Right renal pelvis (tissue), 4 donors: ENCODE measurements around the gene PRKAG2. TPM values are rescaled to one million over a fixed set of nuclear protein-coding genes. Genes with fewer than 3 reads are reported as not detected.
"Not testable (repeated sequence)": the region's sequence is repeated elsewhere in the genome, so short reads cannot be mapped to it uniquely, and the experiment has no call there.

Source experiments
- DNase-seq, 4 donors: peaks; one replicate each; pipeline ENCODE4 v3.0.0-alpha.2; 2013; ENCODE audit warnings: low read depth in 4 of 4, low spot score in 3 of 4, missing footprints in 1 of 4
- polyA plus RNA-seq, 4 donors: library from polyadenylated mRNA; unstranded; fragments of 120-200 nt; gene quantifications; one replicate each; pipeline ENCODE4 v1.2.1, GENCODE V29; 2013; ENCODE audit not compliant: insufficient read length in 4 of 4

Gene PRKAG2
- polyA plus RNA-seq, 4 donors: 27.5 to 33.8 (median 30.2) TPM

DNA sequence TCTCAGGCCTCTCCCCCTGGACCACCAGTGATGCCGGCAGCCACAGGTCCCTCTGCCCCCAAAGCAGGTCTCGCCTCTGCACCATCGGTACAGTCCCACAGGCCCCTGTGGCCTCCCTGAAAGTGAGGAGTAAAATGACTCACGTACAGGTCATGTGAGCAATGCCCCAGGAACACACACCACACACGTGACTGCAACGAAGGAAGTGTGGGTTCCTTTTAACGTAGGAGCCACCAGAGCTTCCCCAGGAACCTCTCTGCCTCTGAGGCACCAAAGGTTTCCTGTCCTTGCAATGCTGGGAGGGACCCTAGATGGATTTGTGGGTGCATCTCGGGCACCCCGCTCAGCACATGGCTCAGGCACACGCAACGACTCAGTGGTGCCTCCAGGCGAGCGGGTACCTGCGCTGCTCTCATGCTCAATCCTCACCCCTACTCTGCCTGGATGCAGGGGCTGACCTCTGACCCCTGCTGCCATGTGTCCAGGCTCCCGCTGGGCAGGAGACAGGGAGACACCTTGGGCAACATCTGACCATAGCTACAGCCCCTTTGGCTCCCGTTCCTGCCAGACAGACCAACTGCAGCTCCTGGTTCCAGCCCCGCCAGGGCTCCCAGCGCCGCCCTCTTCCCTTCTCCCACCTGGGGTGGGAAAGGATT is 120.7 kb downstream of the PRKAG2 start:
- DNase-seq: no peak

- DNase-seq: no peak
Observed at GRCh38 chr7:151755131-151755801, 121.6 kb downstream of the PRKAG2 start.

GRCh38 chr7:151754688-151755130 is 122.2 kb downstream of the PRKAG2 start:
- DNase-seq: no peak

DNA sequence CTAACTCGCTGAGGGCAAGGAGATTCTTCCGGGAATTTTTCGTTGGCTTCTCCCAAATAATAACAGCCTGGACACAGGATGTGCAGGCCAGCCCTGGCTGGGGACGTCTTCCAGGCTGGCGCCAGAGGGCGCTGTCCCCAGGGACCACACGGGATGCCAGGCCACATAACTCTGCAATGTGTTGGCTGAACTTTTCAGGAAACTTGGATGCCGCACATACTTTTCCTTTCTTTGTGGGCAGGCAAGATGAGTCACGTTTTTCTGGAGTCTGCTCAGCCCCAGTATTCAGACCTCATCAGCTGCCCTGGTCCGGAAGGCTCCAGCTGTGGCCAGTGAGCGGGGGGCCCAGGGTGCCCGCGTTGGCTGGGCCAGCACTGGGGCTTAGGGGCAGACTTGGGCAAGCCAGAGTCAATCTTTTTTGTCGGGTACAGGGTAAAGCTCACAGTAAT is 122.7 kb downstream of the PRKAG2 start:
- peak in 2 of 4 donors; percentile 50 to 59 for DNase-seq

GRCh38 chr7:151752816-151753595 is 123.9 kb downstream of the PRKAG2 start:
- DNase-seq: no peak

- no peak for DNase-seq
Observed at GRCh38 chr7:151752037-151752436, 124.9 kb downstream of the PRKAG2 start.

DNA sequence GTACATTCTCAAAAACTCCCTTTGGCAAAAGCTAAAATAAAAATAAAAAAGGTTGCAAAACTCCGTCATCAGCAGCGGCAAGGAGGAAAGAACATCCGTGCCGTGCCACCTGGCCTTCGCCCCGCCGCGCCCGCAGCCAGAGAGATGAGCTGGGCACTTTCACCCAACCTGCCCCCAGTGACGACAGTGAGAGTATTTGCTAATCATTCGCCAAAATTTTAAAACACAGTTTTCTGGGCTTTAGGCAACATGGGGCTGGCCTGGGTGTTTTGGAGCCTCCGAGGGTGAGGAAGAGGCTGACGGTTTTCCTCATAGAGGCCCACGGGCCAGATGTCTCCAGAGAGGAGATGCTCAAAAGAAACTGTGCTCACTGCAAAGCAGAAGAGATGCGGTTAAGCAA is 128.2 kb downstream of the PRKAG2 start:
- no peak for DNase-seq

- not testable (repeated sequence) for DNase-seq
Observed at GRCh38 chr7:151748021-151748420, 128.9 kb downstream of the PRKAG2 start.

DNA sequence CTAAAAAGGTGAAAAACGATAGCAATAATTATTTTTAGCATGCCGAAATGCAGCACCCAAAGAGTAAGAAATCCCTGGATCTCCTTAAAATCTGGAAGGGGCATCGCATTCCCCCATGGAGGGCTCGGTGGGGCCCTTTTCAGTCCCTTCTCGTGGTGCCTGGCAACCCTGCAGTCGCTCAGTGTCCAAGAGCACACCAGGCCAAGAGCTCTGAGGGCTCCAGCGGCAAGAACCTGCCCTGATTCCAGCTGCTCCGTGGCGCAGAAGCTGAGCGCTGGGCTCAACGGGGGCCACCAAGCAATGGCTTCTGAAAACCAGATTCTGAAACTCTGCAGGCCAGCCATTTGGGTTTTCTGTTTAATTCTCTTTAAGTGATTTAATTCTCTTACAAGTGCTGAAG is 131.2 kb downstream of the PRKAG2 start:
- no peak for DNase-seq

DNA sequence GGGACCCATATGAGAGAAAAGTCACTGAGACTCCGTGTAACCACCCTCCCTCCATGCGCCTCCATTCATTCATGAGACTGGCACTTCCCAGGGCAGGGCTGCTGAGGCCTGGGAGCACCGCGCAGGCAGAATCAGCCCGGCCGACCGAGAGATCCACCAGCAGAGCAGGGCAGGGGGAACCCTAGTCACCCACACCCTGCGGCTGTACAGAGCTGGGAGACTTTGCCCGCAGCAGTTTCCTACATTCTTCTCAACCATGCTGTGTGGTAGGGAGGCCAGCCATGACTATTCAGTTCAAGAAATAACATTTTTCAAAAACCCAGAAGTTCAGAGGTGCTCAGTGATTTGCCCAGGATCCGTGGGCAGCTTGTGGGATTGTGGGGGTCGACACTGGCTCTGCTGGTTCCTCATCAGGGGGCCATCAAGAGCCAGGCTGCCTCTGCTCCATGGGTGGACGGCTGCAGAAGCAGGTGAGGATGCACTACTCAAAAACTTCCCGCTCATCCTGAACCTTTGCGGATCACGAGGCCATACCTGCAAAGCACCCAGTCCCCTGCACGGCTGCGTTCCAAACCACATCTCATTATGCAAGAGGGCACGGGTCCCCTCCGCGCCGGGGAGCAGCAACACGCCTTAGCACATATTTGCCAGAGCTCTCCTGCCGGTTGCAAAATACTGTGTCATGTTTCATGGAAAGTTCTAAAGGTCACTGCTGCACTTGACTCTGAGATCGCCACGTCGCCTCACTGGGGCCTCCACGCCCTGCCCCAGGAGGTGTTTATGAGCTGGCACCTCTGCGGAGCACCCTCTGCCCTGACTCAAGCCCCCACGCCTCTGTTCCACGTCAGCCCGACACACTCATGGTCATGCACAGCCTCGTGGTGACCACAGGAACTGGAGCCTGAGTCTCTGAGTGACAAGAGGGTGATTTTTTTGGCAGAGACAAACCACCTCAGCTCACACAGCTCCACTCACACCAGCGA is 132.0 kb downstream of the PRKAG2 start:
- no peak for DNase-seq

DNA sequence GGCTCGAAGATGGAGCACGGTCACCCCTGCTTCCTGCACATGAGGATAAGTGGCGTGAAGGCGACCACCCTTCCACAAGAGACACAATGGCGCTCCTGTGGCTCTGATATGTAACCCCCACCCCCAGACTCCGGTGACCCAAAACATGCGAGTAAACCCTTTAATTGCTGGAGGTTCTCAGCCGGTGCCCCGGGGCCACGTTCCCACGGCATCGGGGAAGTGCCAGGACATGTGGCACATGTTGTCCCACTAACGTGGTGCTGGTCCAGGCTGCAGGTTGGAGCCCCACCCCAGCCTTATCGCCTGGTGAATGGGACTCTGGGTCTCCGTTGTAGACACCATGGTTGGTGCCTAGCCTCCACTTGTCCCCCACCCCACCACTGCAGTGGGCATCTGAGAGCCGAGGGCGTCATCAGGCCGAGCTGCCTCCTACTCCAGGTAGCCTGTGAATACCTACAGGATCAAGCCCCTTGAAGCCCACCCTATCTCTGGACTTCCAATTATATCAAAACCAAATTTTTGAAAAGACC is 132.8 kb downstream of the PRKAG2 start:
- no peak for DNase-seq

DNA sequence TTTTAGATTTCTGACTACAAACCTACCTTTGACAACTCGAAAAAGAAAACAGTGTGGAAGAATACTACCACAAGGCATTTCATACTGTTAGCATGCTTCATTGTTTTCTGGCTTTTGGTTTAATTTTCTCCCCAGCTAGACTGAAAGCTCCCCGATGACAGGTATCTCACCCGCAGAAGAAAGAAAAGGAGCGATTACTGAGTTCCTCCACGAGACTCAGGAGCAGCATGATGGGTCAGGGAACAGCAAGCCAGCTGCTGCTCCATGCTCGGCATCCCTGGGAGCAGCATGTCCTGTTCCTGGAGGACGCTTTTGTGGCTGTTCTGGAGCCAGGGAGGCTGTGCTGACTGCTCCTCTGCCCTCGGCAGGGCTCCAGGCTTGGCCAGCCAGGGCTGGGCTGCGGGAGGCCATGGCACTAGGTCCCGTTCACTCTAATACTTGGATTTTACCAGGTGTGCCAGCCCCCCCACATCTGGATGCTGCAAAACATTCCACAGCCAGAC is 133.4 kb downstream of the PRKAG2 start:
- no peak for DNase-seq

- no peak for DNase-seq
Observed at GRCh38 chr7:151742713-151743480, 134.0 kb downstream of the PRKAG2 start.

GRCh38 chr7:151741585-151741984 is 135.3 kb downstream of the PRKAG2 start:
- DNase-seq: no peak

DNA sequence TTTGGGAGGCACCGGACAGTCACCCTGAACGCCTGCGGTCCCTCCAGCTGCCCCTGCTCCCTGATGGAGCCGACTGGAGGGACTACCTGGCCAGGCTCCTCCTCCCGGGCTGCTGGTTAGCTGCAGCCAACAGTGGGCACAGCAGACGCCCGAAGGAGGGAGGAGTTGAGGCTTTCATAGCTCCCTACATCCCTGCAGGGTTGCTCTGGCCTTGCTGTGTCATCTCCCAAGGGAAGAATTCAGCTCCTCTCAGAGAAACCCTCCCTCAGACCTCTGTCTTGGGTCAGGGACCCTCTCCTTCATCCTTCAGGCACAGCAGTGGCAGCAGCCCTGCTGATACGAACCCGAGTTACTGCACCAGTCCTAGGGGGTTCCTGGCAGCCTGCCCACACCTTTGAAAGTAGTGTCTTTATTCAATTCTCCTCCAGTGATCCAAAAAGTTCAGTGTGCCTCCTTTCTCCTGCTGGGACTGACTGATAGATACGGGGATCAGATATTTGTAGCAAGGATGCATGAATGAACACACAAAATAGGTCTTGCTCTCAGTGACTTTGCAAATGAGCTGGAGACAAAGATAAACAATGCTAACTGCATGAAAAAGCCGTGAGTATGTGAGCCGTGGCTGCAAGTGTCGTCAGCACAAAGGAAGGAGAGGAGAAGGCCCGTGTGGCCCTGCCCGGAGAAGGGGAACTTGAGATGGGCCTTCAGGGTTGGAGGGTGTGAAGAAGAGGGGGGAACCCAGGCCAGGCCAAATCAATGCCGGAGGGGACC is 136.6 kb downstream of the PRKAG2 start:
- peak in 1 of 4 donors; percentile 46 for DNase-seq

DNA sequence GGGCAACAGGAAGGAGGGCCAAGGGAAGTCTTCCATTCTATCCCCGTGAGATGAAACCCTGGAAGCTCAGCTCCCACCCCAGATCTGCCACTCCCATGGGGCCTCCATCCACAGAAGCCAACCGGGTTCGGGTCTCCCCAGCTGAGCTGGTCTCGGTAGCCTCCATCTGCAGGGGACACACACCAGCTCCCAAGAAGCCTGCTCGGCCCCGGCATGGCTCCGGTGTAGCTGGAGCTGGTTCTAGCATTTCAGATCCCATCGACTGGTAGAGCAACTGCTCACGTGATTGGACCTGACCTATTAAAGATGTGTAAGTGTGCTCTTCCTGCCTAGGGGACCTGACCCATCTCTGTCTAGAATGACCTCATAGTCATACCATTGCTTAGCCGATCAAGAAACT is 138.0 kb downstream of the PRKAG2 start:
- DNase-seq: no peak

DNA sequence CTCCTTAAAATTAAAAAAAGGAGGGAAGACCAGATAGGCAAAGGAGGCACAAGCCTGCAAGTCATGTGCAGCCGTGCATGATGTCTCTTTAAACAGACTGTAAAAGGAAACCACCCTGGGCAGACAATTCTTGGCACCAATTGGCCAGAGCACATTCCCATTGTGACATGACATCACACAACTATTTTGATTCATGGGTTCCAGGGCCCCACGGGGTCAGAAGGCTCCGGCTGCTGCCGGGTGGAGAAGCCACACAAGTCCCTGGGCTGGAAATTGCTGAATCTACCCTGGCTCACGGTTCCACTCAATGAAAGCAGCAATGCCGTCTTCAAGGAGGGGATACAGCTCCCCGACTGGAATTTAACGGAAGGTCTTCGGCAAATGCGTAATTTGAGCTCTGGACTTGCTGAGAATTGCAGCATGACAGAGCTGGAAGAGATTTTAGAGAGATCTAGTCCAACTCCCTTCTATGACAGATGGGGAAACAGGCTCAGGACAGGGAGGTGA is 140.5 kb downstream of the PRKAG2 start:
- peak; percentile 71 to 89 (median 82) for DNase-seq

- no peak for DNase-seq
Observed at GRCh38 chr7:151735851-151736402, 141.0 kb downstream of the PRKAG2 start.
